Measurements from ENCODE around the gene MOB3B. TPM values are rescaled to one million over a fixed set of nuclear protein-coding genes. Genes with fewer than 3 reads are reported as not detected.

Gene MOB3B
- total RNA-seq, 1 experiment from 2014 or later: not detected

DNA sequence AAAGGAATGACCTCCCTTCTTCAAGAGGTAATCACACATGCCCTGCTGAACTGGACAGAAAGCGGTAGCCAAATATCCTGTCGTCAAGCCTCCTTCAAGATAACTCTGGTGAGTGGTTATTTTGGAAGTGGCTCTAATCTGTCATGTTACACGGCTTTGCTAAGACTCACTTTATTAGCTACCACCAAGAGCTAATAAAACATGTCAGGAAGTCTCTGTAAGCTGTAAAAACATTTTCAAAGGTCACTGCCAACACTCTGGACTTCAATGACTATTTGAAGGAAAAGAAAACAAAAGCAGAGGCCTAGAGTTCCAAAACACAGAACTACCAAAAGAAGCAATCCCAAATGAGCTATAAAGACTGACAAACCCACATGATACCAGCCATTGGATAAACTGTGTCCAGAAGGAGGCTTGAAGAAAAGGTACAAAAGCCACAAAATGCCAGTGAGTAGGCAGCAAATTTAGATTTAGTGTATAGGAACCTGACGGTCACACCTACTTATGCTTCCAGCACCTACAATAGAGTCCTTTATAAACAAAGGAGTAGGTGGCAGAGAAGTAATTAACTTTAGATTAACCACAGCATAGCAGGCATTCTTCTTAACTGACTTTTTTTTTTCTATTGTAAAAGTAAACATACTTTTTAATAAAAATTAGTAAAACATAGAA lies 135.3 kb downstream of the MOB3B start:
- DNase-seq (ENCODE audit: low read depth, low spot score): no peak
- in situ Hi-C loops (cut with HindIII; ENCODE audit: low pct_unique_long_range_greater_than_20kb, low sequenced_read_pairs): no loop called here

- in situ Hi-C loops (cut with HindIII; ENCODE audit: low pct_unique_long_range_greater_than_20kb, low sequenced_read_pairs): no loop called here
- DNase-seq (ENCODE audit: low read depth, low spot score): no peak
Observed at GRCh38 chr9:27393054-27393846, 136.4 kb downstream of the MOB3B start.

- in situ Hi-C loops (cut with HindIII; ENCODE audit: low pct_unique_long_range_greater_than_20kb, low sequenced_read_pairs): no loop called here
- no peak for DNase-seq (ENCODE audit: low read depth, low spot score)
Observed at GRCh38 chr9:27392451-27392850, 137.2 kb downstream of the MOB3B start.

- in situ Hi-C loops (cut with HindIII; ENCODE audit: low pct_unique_long_range_greater_than_20kb, low sequenced_read_pairs): no loop called here
- DNase-seq (ENCODE audit: low read depth, low spot score): no peak
Observed at GRCh38 chr9:27391040-27391895, 138.3 kb downstream of the MOB3B start.

DNA sequence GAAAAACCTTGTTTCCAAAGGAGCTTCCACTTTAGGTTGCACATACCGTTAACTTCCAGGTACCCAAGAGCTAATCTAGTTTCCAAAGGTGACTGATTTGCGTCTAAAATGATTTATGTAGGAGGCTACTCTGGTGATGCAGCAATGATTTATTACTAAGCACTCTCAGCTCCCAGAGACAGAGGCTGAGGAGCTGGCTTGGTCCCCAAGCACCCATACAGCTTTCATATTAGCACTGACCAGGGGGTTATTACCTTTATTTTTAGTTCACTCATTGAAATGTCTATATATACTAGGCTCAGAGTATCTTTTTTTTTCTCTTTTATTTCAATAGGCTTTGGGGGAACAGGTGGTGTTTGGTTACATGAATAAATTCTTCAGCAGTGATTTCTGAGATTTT lies 141.5 kb downstream of the MOB3B start:
- in situ Hi-C loops (cut with HindIII; ENCODE audit: low pct_unique_long_range_greater_than_20kb, low sequenced_read_pairs): no loop called here

GRCh38 chr9:27387722-27388121 lies 141.9 kb downstream of the MOB3B start:
- in situ Hi-C loops (cut with HindIII; ENCODE audit: low pct_unique_long_range_greater_than_20kb, low sequenced_read_pairs): no loop called here

More for the DNA sequence above, 141.5 kb downstream of the MOB3B start:
- no peak for DNase-seq (ENCODE audit: low read depth, low spot score)

GRCh38 chr9:27386571-27387091 lies 143.0 kb downstream of the MOB3B start:
- in situ Hi-C loops (cut with HindIII; ENCODE audit: low pct_unique_long_range_greater_than_20kb, low sequenced_read_pairs): no loop called here
- DNase-seq (ENCODE audit: low read depth, low spot score): no peak

More at GRCh38 chr9:27387722-27388121, 141.9 kb downstream of the MOB3B start:
- no peak for DNase-seq (ENCODE audit: low read depth, low spot score)

DNA sequence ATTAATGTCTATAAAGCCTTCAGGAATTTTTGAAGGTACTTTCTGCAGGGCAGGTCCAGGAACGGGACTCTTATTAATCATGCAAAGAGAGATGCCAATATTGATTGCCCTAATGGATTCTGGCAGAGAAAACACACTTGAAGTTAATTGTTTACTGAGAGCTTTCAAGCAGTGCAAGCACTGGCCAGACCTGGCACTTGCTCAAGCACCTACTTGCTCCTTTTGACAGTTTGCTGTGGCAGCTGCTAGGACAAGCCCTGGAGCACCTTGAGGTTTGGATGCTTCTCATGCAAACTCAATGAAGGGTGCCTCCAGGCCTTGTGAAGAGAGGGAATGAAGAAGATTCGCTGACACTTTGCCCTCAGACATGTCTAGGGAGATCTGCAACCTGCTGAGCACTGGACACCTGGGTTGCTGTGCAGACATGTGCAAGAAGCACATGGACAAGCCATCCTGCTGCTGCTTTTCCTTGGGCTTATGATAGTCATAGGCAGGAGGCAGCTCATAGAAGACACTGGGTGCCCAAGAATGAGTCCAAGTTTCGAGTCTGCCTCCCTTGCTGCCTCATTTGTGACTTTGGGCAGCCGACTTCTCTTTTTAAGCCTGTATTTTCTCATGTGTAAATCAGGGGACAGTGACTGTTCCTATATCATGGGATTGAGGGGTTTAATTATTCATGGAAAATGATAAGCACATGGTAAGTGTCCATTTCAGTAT lies 143.8 kb downstream of the MOB3B start:
- in situ Hi-C loops (cut with HindIII; ENCODE audit: low pct_unique_long_range_greater_than_20kb, low sequenced_read_pairs): no loop called here
- DNase-seq (ENCODE audit: low read depth, low spot score): no peak

DNA sequence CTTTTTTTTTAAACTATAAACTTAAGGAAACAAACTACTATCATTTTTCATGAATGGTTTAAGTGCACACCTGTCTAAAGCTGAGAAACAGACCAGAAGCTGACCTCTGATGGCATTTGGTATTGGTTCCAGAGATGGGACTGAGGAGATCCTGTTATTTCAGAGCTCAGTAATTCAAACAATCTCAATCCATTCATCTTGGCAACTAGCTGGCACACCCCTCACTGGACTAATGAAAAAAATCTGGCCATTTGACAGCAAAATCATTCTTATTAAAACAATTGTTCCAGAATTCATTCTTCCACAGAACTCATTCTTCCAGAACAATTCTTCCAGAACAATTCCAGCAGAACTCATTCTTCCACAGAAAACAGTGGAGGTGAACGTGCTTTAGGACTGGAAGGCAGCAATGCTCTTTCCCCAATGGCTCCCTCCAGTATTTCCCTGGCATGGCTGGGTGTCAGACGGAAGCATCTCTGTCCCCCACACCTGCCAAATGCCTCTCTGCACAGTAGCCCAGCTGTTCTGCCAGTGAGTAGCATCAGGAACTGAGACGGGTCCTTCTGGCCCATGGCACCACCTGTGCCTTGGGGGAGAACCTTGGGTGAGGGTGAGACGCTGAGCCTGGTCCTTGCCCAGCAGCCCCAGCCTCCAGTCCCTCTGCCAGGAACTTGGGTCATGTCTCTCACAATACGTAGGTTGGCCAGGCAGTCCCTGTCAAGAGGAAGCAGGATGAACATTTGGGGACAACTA lies 145.2 kb downstream of the MOB3B start:
- in situ Hi-C loops (cut with HindIII; ENCODE audit: low pct_unique_long_range_greater_than_20kb, low sequenced_read_pairs): no loop called here

DNA sequence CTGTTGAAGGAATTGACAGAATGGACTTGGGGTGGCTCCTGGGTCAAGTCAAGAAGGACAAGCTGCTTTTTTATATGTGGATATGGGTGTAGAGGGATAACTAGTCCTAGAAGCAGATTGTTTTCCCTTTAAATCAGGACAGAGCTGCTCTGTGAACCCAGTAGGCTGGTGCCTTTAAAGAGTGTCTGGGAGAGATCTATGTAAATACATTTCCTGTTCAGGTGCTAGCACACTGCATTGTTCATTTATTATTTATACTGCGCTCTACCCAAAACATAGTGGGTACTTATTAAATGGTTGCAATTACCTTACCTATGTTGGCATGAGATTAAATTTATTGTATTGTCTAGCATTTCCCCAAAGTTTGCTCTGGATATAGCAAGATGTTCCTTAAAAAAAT lies 146.1 kb downstream of the MOB3B start:
- no peak for DNase-seq (ENCODE audit: low read depth, low spot score)
- in situ Hi-C loops (cut with HindIII; ENCODE audit: low pct_unique_long_range_greater_than_20kb, low sequenced_read_pairs): no loop called here

More for the DNA sequence above, 145.2 kb downstream of the MOB3B start:
- DNase-seq (ENCODE audit: low read depth, low spot score): no peak

DNA sequence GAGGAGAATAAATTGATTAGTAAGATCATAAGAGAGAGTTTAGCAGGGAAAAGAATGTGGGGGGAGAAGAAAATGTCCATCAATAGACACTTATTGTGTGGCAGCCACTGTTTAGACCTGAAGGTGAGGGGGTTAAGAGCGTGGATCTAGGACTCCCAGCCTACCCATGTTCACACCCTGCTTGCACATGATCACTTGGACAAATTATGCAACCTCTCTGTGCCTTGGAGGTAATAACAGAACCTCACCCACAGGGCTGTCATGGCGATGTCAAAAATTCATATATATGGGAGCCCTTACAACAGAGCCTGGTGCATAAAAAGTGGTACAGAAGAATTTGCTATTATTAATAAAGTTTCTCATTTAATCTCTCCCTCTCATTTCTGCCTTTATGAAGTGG lies 146.6 kb downstream of the MOB3B start:
- in situ Hi-C loops (cut with HindIII; ENCODE audit: low pct_unique_long_range_greater_than_20kb, low sequenced_read_pairs): no loop called here
- no peak for DNase-seq (ENCODE audit: low read depth, low spot score)

GRCh38 chr9:27382308-27382707 lies 147.3 kb downstream of the MOB3B start:
- no peak for DNase-seq (ENCODE audit: low read depth, low spot score)
- in situ Hi-C loops (cut with HindIII; ENCODE audit: low pct_unique_long_range_greater_than_20kb, low sequenced_read_pairs): no loop called here

- in situ Hi-C loops (cut with HindIII; ENCODE audit: low pct_unique_long_range_greater_than_20kb, low sequenced_read_pairs): no loop called here
- DNase-seq (ENCODE audit: low read depth, low spot score): no peak
Observed at GRCh38 chr9:27379311-27380251, 150.0 kb downstream of the MOB3B start.

- DNase-seq (ENCODE audit: low read depth, low spot score): no peak
- in situ Hi-C loops (cut with HindIII; ENCODE audit: low pct_unique_long_range_greater_than_20kb, low sequenced_read_pairs): no loop called here
Observed at GRCh38 chr9:27377811-27378456, 151.7 kb downstream of the MOB3B start.

GRCh38 chr9:27377147-27377807 lies 152.3 kb downstream of the MOB3B start:
- in situ Hi-C loops (cut with HindIII; ENCODE audit: low pct_unique_long_range_greater_than_20kb, low sequenced_read_pairs): no loop called here
- DNase-seq (ENCODE audit: low read depth, low spot score): no peak

All from SK-MEL-5 (cell line).